KOPT-K1 (cell line): ENCODE measurements around the gene TRAP1.

Source experiments
- H3K27ac ChIP-seq: fragments of 200-600 bp; sonication (generic); 2 replicates; pipeline ENCODE4 v1.5.1; 2016; ENCODE audit warnings: antibody characterized with exemption, mild to moderate bottlenecking, low read depth, low read length; ENCODE audit not compliant: poor library complexity, severe bottlenecking
- H3K36me3 ChIP-seq: fragments of 200-600 bp; sonication (generic); 2 replicates; pipeline ENCODE4 v1.5.1; 2017; ENCODE audit warnings: antibody characterized with exemption, mild to moderate bottlenecking, low read length, moderate library complexity; ENCODE audit not compliant: insufficient read depth
- H3K9me3 ChIP-seq: fragments of 200-600 bp; sonication (generic); 2 replicates; pipeline ENCODE4 v1.5.1; 2017; ENCODE audit warnings: antibody characterized with exemption, low read length, mild to moderate bottlenecking; ENCODE audit not compliant: insufficient read depth, poor library complexity, severe bottlenecking

TRAP1 gene

DNA sequence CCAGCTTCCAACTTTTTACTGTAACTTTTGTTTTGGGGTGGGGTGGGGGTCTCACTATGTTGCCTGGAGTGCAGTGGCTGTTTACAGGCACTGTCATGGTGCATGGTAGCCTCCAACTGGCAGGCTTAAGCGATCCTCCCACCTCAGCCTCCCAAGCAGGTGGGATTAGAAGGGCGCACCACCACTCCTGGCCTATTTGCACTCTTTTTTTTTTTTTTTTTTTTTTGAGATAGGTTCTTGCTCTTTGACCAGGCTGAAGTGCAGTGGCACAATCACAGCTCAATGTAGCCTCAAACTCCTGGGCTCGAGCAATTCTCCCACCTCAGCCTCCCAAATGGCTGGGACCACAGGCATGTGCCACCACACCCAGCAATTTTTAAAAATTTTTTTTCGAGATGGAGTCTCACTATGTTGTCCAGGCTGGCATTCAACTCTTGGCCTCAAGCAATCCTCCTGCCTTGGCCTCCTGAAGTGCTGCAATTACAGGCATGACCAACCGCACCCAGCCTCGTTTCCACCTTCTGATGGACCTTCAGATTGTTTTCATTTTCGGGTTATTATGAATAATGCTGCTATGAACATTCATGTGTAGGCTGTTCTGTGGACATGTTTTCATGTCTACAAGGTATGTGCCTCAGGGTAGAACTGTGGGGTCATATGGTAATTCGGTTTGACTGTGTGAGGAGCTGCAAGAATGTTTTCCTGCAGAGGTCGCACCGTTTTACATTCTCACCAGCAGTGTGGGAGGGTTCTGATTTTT lies 10.9 kb downstream of the TRAP1 start:
- H3K9me3 ChIP-seq, result no peaks in the 10 kb centered on the region
- no peak overlapping the region for H3K27ac ChIP-seq
- peaks cover 28% of the 10 kb centered on the region; the same call in 1 of the 2 replicates for H3K36me3 ChIP-seq

DNA sequence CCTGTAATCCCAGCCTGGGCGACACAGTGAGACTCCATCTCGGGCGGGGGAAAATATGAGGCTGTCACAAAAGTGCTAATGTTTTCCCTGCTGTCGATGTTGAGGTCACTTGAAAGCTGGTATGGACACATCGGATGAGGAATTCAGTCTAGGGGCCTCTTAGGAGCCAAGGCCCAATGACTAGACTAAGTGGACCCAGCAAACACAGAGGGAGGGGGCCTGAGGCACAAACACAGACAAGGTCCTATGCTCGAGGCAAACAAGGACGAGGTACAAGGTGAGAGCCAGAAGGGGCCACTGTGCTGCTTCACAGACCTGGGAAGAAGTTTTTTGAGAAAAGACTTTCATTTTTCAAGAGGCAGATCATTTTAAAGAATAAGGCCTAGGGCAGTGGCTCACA lies 15.2 kb downstream of the TRAP1 start:
- Histone ChIP-seq H3K27ac (no peak overlapping the region), H3K36me3 (peaks cover 9% of the 10 kb centered on the region; the same call in 1 of the 2 replicates), H3K9me3 (no peaks in the 10 kb centered on the region)

DNA sequence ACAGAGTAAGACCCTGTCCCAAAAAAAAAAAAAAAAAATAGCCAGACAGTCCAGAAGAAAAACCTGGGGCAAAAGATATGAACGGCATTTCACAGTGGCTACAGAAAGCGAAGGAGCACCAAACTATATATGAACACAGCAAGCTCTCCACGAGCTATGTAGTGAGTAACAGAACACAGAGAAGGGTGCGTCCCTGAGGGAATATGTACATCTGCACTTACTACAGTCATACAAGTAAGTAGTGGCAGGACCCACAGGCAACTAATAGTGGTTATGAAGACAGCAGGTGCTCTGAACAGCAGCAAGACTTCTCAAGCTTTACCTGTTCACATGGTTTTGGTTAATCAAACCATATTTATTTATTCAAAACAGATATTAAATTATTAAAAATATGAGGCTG lies 15.8 kb downstream of the TRAP1 start:
- no peaks in the 10 kb centered on the region for H3K9me3 ChIP-seq
- peaks cover 9% of the 10 kb centered on the region; the same call in 1 of the 2 replicates for H3K36me3 ChIP-seq

DNA sequence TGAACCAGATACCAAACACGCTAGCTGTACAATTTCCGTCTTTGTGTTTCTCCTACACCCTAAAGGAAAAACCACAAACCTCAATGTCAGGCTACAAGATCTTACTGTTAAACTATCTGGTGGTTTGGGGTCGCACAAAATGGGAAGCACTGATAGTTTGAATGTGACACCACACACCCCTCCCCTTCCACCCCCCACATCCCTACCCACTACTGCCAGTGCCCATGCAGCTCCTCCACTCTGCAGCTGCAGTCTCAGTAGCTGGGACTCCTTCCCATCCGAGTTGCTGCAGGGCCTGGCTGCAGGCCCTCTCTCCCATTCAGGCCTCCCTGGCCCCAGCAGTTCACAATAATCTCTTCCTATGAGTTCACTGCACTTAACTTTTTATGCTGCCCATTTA lies 18.4 kb downstream of the TRAP1 start:
- H3K27ac ChIP-seq, result no peak overlapping the region
- no peaks in the 10 kb centered on the region for H3K9me3 ChIP-seq
- peaks cover 18% of the 10 kb centered on the region; the same call in 1 of the 2 replicates for H3K36me3 ChIP-seq

More for the DNA sequence above, 15.8 kb downstream of the TRAP1 start:
- H3K27ac ChIP-seq, result no peak overlapping the region

DNA sequence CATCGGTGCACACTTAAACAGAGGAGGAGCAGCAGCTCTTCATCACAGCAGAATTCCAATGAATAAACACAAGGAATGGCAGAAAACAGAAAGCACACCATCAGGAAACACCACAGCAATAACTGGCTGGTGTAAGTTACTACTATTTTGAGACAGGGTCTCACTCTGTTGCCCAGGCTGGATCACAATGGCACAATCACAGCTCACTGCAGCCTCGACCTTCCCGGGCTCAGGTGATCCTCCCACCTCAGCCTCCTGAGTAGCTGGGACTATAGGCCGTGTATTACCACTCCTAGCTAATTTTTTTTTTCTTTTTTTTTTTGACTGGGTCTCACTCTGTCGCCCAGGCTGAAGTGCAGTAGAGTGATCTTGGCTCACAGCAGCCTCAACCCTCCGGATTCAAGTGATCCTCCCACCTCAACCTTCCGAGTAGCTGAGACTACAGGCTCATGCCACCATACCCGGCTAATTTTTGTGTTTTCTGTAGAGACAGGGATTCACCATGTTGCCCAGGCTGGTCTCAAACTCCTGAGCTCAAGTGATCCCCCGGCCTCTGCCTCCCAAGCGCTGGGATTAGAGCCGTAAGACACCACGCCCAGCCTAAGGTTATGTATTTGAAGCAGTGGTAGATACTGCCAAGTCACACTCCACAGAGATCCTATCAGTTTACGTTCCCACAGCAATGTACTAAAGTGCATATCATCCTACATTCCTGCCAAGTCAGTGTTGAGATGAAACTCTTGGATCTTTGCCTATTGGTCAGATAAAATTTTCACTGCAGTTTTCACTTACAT lies 20.7 kb downstream of the TRAP1 start:
- H3K9me3 ChIP-seq, result no peaks in the 10 kb centered on the region
- H3K36me3 ChIP-seq, result peaks cover 9% of the 10 kb centered on the region; the same call in 1 of the 2 replicates
- H3K27ac ChIP-seq, result no peak overlapping the region

DNA sequence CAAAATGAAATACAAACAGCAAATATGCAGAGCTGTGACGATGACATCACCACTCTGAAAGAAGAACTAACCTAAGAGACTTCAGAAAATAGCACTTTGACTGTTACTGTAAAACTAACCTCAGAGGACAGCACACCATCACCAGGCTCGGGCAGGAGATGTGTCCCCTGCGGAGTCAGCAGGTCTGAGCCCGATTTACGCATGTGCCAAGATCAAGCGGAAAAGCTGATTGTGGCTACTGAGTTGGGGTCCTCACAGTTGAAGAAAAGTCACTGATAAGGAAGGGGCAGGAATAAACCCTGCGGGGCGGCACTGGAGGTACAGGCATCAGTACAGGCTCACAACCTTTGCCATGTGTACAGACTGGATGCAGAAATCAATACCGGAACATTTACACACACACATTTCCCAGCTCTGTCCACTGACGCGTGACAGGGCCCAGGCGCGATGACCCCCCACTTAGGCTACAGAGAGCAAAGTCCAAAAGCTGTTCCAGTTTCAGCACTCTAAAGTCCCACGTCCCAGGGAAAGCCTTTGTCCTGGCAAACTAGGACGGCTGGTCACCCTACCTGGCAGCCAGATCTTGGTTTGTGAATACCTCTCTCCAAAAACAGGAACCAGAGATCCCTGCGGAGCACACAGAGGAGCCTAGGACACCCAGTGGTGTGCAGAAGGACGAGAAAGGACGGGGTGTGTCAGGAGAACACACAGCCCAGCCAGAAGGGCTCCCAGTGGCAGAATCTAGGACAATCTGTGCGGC lies 21.5 kb downstream of the TRAP1 start:
- peaks cover 9% of the 10 kb centered on the region; the same call in 1 of the 2 replicates for H3K36me3 ChIP-seq
- no peaks in the 10 kb centered on the region for H3K9me3 ChIP-seq
- no peak overlapping the region for H3K27ac ChIP-seq

DNA sequence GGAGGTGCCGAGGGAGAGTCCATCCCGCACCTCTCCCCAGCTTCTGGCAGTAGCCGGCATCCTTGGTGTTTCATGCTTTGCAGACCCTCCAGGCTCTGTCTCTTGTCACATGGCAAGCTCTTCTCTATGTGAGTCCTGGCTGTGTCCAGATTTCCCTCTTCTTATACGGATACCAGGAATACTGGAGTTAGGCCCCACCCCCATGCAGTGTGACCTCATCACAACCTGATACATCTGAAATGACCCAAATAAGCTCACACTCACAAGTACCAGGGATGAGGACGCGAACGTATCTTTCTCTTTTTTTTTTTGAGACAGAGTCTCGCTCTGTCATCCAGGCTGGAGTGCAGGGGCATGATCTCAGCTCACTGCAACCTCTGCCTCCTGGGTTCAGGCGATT lies 23.3 kb downstream of the TRAP1 start:
- Histone ChIP-seq H3K9me3 (no peaks in the 10 kb centered on the region), H3K27ac (no peak overlapping the region), H3K36me3 (peaks cover 21% of the 10 kb centered on the region)

DNA sequence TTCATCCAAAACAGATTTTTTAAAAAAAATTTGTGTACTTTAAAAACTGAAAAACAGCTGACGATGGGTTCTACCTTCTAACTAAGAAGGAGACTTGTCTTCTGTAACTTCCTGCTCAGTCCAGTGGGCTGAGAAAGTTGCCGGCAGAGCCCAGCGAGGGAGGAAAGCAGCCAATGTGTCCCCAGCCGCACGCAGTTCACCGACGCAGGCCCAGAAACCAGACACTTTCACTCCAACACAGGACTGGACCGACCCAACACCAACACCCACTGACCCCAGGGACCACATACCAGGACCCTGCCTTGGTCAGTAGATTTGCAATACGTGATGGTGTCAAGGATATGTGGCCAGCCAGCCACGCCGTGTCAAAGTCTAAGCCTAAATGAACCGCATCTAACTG lies 25.6 kb downstream of the TRAP1 start:
- Histone ChIP-seq H3K9me3 (no peaks in the 10 kb centered on the region), H3K27ac (no peak overlapping the region), H3K36me3 (peaks cover 43% of the 10 kb centered on the region)

DNA sequence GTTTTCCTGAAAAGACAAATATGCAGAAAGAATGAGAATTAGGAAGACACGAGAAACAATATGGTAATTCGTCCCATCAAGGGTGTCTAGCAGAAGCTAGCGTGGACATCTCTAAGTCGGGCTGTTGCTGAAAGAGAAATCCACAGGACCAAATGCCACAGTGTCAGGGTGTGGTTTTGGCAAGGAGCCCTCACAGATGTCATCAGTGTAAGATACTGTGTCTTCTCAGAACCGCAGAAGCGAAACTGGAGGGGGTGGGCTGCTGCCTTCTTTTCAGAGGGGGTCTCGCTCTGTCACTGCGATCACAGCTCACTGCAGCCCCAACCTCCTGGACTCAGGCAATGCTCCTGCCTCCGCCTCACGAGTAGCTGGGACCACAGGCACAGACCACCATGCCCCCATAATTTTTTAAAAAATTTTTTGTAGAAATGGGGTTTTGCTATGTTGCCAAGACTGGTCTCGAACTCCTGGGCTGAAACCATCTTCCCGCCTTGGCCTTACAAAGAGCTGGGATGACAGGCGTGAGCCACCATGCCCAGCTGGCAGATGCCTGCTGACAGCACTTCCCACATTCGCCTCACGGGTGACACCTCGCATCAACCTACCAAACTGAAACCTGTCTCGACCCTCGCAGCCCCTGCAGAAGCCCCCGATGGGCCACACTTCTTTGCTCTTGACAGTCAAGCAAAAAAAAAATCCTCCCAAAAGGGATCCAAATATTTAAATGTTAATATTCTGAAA lies 26.2 kb downstream of the TRAP1 start:
- Histone ChIP-seq H3K27ac (no peak overlapping the region), H3K36me3 (peaks cover 49% of the 10 kb centered on the region), H3K9me3 (no peaks in the 10 kb centered on the region)

DNA sequence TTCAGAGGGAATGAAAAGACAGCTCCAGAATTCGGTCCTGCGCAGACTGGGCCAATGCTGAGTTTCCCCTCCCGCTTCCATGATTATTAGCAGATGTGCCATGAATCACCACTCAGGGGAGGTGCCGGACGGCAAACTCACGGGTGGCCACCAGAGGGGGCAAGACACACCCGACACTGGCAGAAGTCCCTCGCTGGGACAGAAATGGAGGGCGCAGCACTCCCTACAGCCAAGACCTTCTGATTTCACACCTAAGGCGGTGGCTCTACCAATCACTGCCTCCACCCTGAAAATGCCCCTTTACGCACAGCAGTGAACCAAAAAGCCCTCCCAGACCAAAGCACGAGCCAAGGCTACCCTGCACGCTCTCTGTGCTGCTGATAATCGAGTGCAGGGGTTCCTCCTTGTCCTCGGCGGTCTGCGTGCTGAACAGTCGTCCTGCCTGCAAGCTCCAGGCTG lies 26.8 kb downstream of the TRAP1 start:
- Histone ChIP-seq H3K9me3 (no peaks in the 10 kb centered on the region), H3K36me3 (peaks cover 56% of the 10 kb centered on the region), H3K27ac (no peak overlapping the region)

DNA sequence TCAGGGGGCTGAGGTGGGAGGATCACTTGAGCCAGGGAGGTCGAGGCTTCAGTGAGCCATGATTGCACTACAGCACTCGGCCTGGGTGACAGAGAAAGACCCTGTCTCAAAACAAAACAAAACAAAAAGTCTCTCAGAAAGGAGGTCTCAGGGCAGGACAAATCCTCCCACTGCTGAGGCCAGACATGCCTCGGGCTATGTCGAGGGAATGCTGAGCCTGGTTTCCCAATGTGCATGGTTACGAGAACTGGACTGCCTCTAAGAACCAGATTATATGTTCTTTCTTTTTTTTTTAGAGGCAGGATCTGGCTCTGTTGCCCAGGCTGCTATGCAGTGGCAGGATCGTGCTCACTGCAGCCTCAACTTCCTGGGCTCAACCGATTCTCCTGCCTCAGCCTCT lies 27.6 kb downstream of the TRAP1 start:
- H3K9me3 ChIP-seq, result no peaks in the 10 kb centered on the region

DNA sequence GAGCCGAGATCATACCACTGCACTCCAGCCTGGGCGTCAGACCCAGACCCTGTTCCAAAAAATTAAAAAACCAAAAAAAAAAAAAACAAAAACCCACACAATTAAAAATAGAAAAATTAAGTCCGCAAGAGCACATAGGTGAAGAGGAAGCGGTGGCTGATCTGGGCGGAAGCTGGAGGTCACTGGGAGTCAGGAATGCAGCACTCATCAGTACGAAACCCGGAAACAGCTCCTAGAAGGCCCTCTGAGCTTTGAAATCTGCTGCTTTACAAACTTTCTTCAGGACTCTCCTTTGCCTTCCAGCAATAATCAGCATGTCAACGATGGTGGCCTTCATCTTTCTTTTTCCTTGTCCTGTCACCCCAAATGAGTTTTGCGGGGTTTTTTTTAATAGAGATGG lies 29.5 kb downstream of the TRAP1 start:
- no peak overlapping the region for H3K27ac ChIP-seq
- peaks cover 66% of the 10 kb centered on the region for H3K36me3 ChIP-seq
- no peaks in the 10 kb centered on the region for H3K9me3 ChIP-seq

More for the DNA sequence above, 27.6 kb downstream of the TRAP1 start:
- Histone ChIP-seq H3K36me3 (peaks cover 59% of the 10 kb centered on the region), H3K27ac (no peak overlapping the region)

DNA sequence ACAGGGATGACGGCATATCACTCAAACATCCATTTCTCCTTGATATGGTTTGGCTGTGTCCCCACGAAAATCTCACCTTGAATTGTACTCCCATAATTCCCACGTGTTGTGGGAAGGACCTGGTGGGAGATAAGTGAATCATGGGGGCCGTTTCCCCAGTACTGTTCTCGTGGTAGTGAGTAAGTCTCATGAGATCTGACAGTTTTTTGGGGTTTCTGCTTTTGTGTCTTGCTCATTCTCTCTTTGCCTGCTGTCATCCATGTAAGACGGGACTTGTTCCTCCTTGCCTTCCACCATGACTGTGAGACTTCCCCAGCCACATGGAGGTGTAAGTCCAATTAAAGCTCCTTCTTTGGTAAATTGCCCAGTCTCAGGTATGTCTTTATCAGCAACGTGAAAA lies 30.3 kb downstream of the TRAP1 start:
- peaks cover 74% of the 10 kb centered on the region for H3K36me3 ChIP-seq
- no peak overlapping the region for H3K27ac ChIP-seq
- H3K9me3 ChIP-seq, result no peaks in the 10 kb centered on the region

DNA sequence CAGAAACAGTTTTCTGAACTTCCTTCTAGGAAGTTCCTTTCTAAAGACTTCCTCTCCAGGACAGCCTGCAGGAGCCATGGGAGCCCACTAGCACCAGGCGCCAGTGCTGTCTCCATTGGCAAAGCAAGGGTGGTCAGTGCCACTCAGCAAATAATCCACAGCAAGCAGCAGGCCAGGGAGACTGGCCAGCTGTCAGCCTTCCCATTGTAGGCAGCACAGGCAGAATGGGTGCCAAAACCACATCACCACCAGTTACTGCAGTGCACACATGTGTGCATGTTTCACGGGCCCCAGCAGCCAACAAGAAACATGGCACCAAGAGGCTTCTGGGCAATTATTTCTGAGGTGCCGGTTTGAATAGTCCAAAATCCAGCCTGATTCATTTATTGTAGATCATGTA lies 36.1 kb downstream of the TRAP1 start:
- H3K27ac ChIP-seq, result no peak overlapping the region
- peaks cover 90% of the 10 kb centered on the region for H3K36me3 ChIP-seq
- H3K9me3 ChIP-seq, result no peaks in the 10 kb centered on the region
